WTC11 (cell line): ENCODE results near the gene KCNE4. TPM values are rescaled to one million over a fixed set of nuclear protein-coding genes. Genes with fewer than 3 reads are reported as not detected.

ENCODE experiments used
- ATAC-seq: fragments of 200-7000 bp; cut with Tn5 transposase; 2 replicates; pipeline ENCODE4 v1.10.0; 2021; ENCODE audit warnings: mild to moderate bottlenecking, moderate library complexity
- CTCF ChIA-PET: fragments of 300-600 bp; sonication (Branson Sonifier 250); formaldehyde crosslinking; loops from one replicate; lab custom pipeline; 2021; ENCODE audit warnings: antibody characterized with exemption; lab: Charles Lee
- POLR2A ChIA-PET: fragments of 350-600 bp; sonication (Branson Sonifier 250); formaldehyde crosslinking; loops from one replicate; lab custom pipeline; 2021; ENCODE audit warnings: antibody characterized with exemption; lab: Charles Lee
- DNase-seq: peaks from one replicate; pipeline ENCODE4 v3.0.0; 2021; ENCODE audit warnings: low spot score
- H3K27ac Mint-ChIP-seq: 2 replicates; pipeline ENCODE4 v1.8.0; 2021; ENCODE audit warnings: mixed read lengths
- H3K27me3 Mint-ChIP-seq: 2 replicates; pipeline ENCODE4 v1.8.0; 2021; ENCODE audit warnings: low read depth, mild to moderate bottlenecking, moderate library complexity, mixed read lengths
- H3K36me3 Mint-ChIP-seq: 2 replicates; pipeline ENCODE4 v1.8.0; 2021; ENCODE audit warnings: mixed read lengths
- H3K4me1 Mint-ChIP-seq: 2 replicates; pipeline ENCODE4 v1.8.0; 2022; ENCODE audit warnings: mixed read lengths
- H3K4me3 Mint-ChIP-seq: 2 replicates; pipeline ENCODE4 v1.8.0; 2021; ENCODE audit warnings: mild to moderate bottlenecking, moderate library complexity, mixed read lengths
- H3K9me3 Mint-ChIP-seq: 2 replicates; pipeline ENCODE4 v1.8.0; 2021; ENCODE audit warnings: mixed read lengths
- ELF4 ChIP-seq: sonication (generic); formaldehyde crosslinking; IDR thresholded peaks from 2 replicates; pipeline ENCODE4 v1.8.1; 2022; ENCODE audit warnings: low read depth, mild to moderate bottlenecking, moderate library complexity, missing genetic modification reagents
- ESRRA ChIP-seq: sonication (generic); formaldehyde crosslinking; IDR thresholded peaks from 2 replicates; pipeline ENCODE4 v1.8.1; 2022; ENCODE audit warnings: mild to moderate bottlenecking, missing genetic modification reagents, borderline replicate concordance
- FOXJ3 ChIP-seq: sonication (generic); formaldehyde crosslinking; IDR thresholded peaks from 2 replicates; pipeline ENCODE4 v1.9.0; 2021; ENCODE audit warnings: missing genetic modification reagents, mild to moderate bottlenecking, borderline replicate concordance
- FOXP4 ChIP-seq: sonication (generic); formaldehyde crosslinking; IDR thresholded peaks from 2 replicates; pipeline ENCODE4 v1.8.0; 2022; ENCODE audit warnings: mild to moderate bottlenecking, missing genetic modification reagents
- GRHL2 ChIP-seq: fragments of 250-450 bp; sonication (Bioruptor Pico); IDR thresholded peaks from 2 replicates; pipeline ENCODE4 v1.8.0; 2022; ENCODE audit warnings: mild to moderate bottlenecking, moderate library complexity; ENCODE audit not compliant: insufficient replicate concordance, severe bottlenecking
- HMGA2 ChIP-seq: fragments of 250-450 bp; sonication (Bioruptor Pico); IDR thresholded peaks from 2 replicates; pipeline ENCODE4 v1.4.0; 2021; ENCODE audit warnings: mild to moderate bottlenecking, moderate library complexity
- MXD4 ChIP-seq: fragments of 250-450 bp; sonication (Bioruptor Pico); IDR thresholded peaks from 2 replicates; pipeline ENCODE4 v1.8.0; 2021; ENCODE audit warnings: mild to moderate bottlenecking, moderate library complexity, borderline replicate concordance
- MYBL2 ChIP-seq: sonication (generic); formaldehyde crosslinking; IDR thresholded peaks from 2 replicates; pipeline ENCODE4 v1.8.1; 2023; ENCODE audit warnings: mild to moderate bottlenecking, moderate library complexity, missing genetic modification reagents
- NFATC4 ChIP-seq: fragments of 250-450 bp; sonication (Bioruptor Pico); IDR thresholded peaks from 2 replicates; pipeline ENCODE4 v1.9.0; 2021; ENCODE audit warnings: mild to moderate bottlenecking
- NR1H2 ChIP-seq: sonication (generic); formaldehyde crosslinking; IDR thresholded peaks from 2 replicates; pipeline ENCODE4 v1.9.0; 2021; ENCODE audit warnings: mild to moderate bottlenecking, moderate library complexity, missing genetic modification reagents
- NR3C1 ChIP-seq: sonication (generic); formaldehyde crosslinking; conservative IDR thresholded peaks from 2 replicates; pipeline ENCODE4 v1.8.1; 2023; ENCODE audit warnings: low read depth, mild to moderate bottlenecking, missing genetic modification reagents
- RELA ChIP-seq: sonication (generic); formaldehyde crosslinking; IDR thresholded peaks from 2 replicates; pipeline ENCODE4 v1.8.1; 2022; ENCODE audit warnings: missing genetic modification reagents, mild to moderate bottlenecking, borderline replicate concordance
- RORB ChIP-seq: fragments of 250-450 bp; sonication (Bioruptor Pico); IDR thresholded peaks from 2 replicates; pipeline ENCODE4 v1.9.0; 2021; ENCODE audit warnings: mild to moderate bottlenecking
- SOX15 ChIP-seq: fragments of 250-450 bp; sonication (Bioruptor Pico); IDR thresholded peaks from 2 replicates; pipeline ENCODE4 v1.9.0; 2021; ENCODE audit warnings: mild to moderate bottlenecking
- TCF7 ChIP-seq: sonication (generic); formaldehyde crosslinking; IDR thresholded peaks from 2 replicates; pipeline ENCODE4 v1.8.0; 2022; ENCODE audit warnings: mild to moderate bottlenecking, low read depth, missing genetic modification reagents, moderate library complexity
- ZBTB21 ChIP-seq: sonication (generic); formaldehyde crosslinking; IDR thresholded peaks from 2 replicates; pipeline ENCODE4 v1.8.1; 2023; ENCODE audit warnings: mild to moderate bottlenecking, missing genetic modification reagents, borderline replicate concordance
- ZNF121 ChIP-seq: sonication (generic); formaldehyde crosslinking; IDR thresholded peaks from 2 replicates; pipeline ENCODE4 v1.8.0; 2023; ENCODE audit warnings: missing genetic modification reagents
- ZNF423 ChIP-seq: fragments of 250-450 bp; sonication (Bioruptor Pico); IDR thresholded peaks from 2 replicates; pipeline ENCODE4 v2.1.2; 2022; ENCODE audit warnings: mild to moderate bottlenecking, moderate library complexity
- ZNF512 ChIP-seq: sonication (generic); formaldehyde crosslinking; IDR thresholded peaks from 2 replicates; pipeline ENCODE4 v1.8.1; 2022; ENCODE audit warnings: missing genetic modification reagents, borderline replicate concordance
- total RNA-seq: library from RNA; stranded (reverse); gene quantifications from 3 replicates; pipeline ENCODE4 v1.2.3, GENCODE V29; 2021
- TF ChIP-seq, protein P1 (sequence below): sonication (generic); formaldehyde crosslinking; IDR thresholded peaks from 2 replicates; pipeline ENCODE4 v1.8.1; 2022; ENCODE audit warnings: low read depth, mild to moderate bottlenecking, moderate library complexity, missing genetic modification reagents, borderline replicate concordance
- TF ChIP-seq, protein P2 (sequence below): sonication (generic); formaldehyde crosslinking; IDR thresholded peaks from 2 replicates; pipeline ENCODE4 v1.8.0; 2022; ENCODE audit warnings: mild to moderate bottlenecking, missing genetic modification reagents
- TF ChIP-seq, protein P3 (sequence below): sonication (generic); formaldehyde crosslinking; IDR thresholded peaks from 2 replicates; pipeline ENCODE4 v1.8.0; 2023; ENCODE audit warnings: missing genetic modification reagents
- TF ChIP-seq, protein P4 (sequence below): sonication (generic); formaldehyde crosslinking; IDR thresholded peaks from 2 replicates; pipeline ENCODE4 v1.8.1; 2022; ENCODE audit warnings: mild to moderate bottlenecking, missing genetic modification reagents, moderate library complexity, borderline replicate concordance
- TF ChIP-seq, protein P5 (sequence below): sonication (generic); formaldehyde crosslinking; conservative IDR thresholded peaks from 2 replicates; pipeline ENCODE4 v1.8.1; 2023; ENCODE audit warnings: mild to moderate bottlenecking, low read depth, missing genetic modification reagents, moderate library complexity

KCNE4 gene
- total RNA-seq, 1 experiment from 2014 or later = 0.04 TPM

- TF ChIP-seq ESRRA (CRISPR knock-in tag) (no peak), SOX15 (no peak)
- TF ChIP-seq, all 79 proteins: peak for 0
Measured at GRCh38 chr2:223049356-223049755, 2.6 kb upstream of the KCNE4 start (continued).

DNA sequence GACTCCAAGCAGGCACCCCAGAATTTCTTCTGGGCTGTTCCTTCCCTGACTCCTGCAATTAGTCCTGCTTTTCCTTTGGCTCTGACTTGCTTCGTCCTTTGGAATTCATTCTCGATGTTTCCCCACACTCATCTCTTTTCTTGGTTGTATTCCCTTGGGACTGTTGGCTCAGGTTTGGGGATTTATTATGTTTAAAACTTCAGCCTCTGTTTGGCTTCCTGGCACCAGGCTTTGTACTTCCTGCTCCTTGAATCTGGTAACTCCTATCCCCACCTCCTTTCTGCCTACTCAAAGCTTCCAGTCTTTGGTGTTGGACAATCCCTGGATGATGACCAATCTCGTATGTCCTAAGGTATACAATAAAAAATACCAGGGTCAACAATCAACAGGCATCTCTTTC, 1.8 kb upstream of the KCNE4 start:
- no peak for DNase-seq
- ChIA-PET POLR2A (no interaction called here), CTCF (interaction anchor here (0.9 kb wide), 1 partner anchor 78 kb away, joined by 3 read pairs; no protein-coding TSS in a partner anchor)
- H3K4me3 Mint-ChIP-seq = no peak overlapping the region
- H3K27ac Mint-ChIP-seq = no peak overlapping the region
- ATAC-seq = no peak
- H3K36me3 Mint-ChIP-seq = no peaks in the 10 kb centered on the region
- peaks cover 44% of the 10 kb centered on the region for H3K4me1 Mint-ChIP-seq
- TF ChIP-seq GRHL2 (CRISPR knock-in tag) (no peak), ZNF121 (CRISPR knock-in tag) (no peak), ELF4 (CRISPR knock-in tag) (no peak), RORB (CRISPR knock-in tag) (no peak), MYBL2 (CRISPR knock-in tag) (no peak), NR3C1 (CRISPR knock-in tag) (no peak), FOXP4 (no peak), ZBTB21 (CRISPR knock-in tag) (no peak)
- TF ChIP-seq, protein P1, sequence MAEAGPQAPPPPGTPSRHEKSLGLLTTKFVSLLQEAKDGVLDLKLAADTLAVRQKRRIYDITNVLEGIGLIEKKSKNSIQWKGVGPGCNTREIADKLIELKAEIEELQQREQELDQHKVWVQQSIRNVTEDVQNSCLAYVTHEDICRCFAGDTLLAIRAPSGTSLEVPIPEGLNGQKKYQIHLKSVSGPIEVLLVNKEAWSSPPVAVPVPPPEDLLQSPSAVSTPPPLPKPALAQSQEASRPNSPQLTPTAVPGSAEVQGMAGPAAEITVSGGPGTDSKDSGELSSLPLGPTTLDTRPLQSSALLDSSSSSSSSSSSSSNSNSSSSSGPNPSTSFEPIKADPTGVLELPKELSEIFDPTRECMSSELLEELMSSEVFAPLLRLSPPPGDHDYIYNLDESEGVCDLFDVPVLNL (CRISPR knock-in tag) = no peak
- TF ChIP-seq, protein P2, sequence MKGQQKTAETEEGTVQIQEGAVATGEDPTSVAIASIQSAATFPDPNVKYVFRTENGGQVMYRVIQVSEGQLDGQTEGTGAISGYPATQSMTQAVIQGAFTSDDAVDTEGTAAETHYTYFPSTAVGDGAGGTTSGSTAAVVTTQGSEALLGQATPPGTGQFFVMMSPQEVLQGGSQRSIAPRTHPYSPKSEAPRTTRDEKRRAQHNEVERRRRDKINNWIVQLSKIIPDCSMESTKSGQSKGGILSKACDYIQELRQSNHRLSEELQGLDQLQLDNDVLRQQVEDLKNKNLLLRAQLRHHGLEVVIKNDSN = no peak
- TF ChIP-seq, protein P3, sequence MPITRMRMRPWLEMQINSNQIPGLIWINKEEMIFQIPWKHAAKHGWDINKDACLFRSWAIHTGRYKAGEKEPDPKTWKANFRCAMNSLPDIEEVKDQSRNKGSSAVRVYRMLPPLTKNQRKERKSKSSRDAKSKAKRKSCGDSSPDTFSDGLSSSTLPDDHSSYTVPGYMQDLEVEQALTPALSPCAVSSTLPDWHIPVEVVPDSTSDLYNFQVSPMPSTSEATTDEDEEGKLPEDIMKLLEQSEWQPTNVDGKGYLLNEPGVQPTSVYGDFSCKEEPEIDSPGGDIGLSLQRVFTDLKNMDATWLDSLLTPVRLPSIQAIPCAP (CRISPR knock-in tag) = no peak
- no peaks in the 10 kb centered on the region for H3K9me3 Mint-ChIP-seq
- H3K27me3 Mint-ChIP-seq = peaks cover 9% of the 10 kb centered on the region

DNA sequence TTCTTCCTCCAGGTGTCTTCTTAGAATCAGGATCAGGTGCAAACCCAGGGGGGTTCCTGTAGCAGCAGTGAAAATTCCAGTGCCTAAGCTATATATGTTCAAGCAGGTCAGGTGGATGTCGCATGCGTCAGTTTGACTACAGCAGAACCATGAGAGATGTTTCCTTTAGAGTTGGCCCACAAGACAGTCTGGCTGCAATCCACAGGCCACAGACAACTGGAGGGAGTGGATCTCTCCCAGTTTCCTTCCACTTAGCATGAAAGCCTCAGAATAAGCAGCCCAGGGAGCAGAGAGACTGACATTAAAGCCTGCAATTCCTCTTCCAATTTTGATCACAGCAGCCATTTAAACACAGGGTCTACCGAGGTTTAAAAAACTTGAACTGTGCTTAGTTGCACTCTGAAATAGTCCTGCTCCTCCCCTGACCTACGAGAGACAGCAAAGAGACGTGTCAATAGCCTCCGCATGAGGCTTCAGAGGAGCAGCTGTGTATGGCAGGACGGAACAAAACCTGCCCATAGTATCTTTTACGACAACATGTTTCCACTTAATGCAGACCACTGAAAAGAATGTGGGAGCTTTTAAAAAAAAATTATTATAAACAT, 988 bp upstream of the KCNE4 start:
- ChIA-PET POLR2A (no interaction called here), CTCF (interaction anchor here (0.9 kb wide), 1 partner anchor 79 kb away, joined by 3 read pairs; no protein-coding TSS in a partner anchor)
- Mint-ChIP-seq H3K4me3 (no peak overlapping the region), H3K36me3 (no peaks in the 10 kb centered on the region), H3K27ac (no peak overlapping the region), H3K4me1 (peaks cover 44% of the 10 kb centered on the region), H3K27me3 (peaks cover 9% of the 10 kb centered on the region), H3K9me3 (no peaks in the 10 kb centered on the region)
- ATAC-seq = peak; percentile 10; the same call in 1 of the 2 replicates
- DNase-seq = no peak
- TF ChIP-seq HMGA2 (CRISPR knock-in tag) (no peak), FOXJ3 (CRISPR knock-in tag) (no peak), NFATC4 (CRISPR knock-in tag) (no peak), NR1H2 (CRISPR knock-in tag) (no peak), RELA (CRISPR knock-in tag) (no peak), ZNF423 (no peak), MXD4 (CRISPR knock-in tag) (no peak), TCF7 (CRISPR knock-in tag) (no peak), ZNF512 (CRISPR knock-in tag) (no peak)
- TF ChIP-seq, protein P4, sequence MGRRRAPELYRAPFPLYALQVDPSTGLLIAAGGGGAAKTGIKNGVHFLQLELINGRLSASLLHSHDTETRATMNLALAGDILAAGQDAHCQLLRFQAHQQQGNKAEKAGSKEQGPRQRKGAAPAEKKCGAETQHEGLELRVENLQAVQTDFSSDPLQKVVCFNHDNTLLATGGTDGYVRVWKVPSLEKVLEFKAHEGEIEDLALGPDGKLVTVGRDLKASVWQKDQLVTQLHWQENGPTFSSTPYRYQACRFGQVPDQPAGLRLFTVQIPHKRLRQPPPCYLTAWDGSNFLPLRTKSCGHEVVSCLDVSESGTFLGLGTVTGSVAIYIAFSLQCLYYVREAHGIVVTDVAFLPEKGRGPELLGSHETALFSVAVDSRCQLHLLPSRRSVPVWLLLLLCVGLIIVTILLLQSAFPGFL (CRISPR knock-in tag) = no peak
- TF ChIP-seq, protein P5, sequence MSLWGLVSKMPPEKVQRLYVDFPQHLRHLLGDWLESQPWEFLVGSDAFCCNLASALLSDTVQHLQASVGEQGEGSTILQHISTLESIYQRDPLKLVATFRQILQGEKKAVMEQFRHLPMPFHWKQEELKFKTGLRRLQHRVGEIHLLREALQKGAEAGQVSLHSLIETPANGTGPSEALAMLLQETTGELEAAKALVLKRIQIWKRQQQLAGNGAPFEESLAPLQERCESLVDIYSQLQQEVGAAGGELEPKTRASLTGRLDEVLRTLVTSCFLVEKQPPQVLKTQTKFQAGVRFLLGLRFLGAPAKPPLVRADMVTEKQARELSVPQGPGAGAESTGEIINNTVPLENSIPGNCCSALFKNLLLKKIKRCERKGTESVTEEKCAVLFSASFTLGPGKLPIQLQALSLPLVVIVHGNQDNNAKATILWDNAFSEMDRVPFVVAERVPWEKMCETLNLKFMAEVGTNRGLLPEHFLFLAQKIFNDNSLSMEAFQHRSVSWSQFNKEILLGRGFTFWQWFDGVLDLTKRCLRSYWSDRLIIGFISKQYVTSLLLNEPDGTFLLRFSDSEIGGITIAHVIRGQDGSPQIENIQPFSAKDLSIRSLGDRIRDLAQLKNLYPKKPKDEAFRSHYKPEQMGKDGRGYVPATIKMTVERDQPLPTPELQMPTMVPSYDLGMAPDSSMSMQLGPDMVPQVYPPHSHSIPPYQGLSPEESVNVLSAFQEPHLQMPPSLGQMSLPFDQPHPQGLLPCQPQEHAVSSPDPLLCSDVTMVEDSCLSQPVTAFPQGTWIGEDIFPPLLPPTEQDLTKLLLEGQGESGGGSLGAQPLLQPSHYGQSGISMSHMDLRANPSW = no peak
